ENCODE results near the gene CDT1.
"Not testable (repeated sequence)": the region's sequence is repeated elsewhere in the genome, so short reads cannot be mapped to it uniquely, and the experiment has no call there.

Gene CDT1

DNA sequence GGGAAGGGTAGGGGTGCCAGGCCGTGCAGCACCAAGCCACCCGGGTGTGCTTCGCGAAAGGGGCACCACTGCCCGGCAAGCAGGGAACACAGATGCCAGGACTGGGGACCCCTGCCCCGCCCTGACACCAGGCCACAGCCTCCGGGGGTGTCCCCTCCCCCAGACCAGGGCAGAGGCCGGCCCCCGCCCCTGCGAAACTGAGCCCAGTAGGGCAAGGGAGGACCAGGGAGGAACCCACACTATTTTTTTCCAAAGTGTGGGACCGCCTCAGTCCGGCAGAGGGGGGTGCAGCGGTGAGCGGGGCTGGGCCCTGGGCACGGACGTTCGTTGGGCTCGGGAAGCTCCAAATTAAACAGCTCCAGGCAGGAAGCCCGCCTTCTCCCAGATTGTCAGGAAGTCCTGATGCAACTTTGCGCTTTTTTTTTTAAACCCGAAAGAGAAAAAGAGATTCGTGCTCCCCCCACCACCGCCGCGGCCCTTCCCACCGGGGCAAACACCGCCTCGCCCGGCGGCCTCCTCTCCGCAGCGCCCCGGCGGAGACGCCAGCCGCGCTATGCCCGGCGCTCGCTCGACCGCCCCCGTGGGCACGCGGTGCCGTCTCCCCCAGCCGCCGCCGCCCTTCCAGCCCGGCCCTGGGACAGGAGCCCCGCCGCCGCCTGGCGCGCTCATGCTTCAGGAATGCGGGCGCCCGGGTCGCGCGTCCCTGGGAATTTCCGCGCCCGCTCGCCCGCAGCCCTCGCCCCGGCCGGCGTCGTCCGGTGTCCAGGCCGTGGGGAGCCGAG is 19.3 kb upstream of the CDT1 start:
- DNase-seq = peak; percentile 73

DNA sequence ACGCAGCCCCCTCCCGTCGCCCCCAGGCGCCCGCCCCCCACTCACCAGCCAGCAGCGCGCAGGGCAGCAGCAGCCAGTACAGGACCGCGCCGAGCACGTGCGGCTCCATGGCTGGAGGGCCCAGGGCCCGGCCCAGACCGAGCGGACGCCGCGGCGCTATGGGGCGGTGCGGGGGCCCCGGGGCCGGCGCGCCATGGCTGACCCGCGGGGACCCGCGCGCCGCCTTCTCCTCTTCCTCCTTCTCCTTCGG is 18.8 kb upstream of the CDT1 start:
- DNase-seq = no peak

- DNase-seq = peak; percentile 91
Observed at GRCh38 chr16:88785106-88785924, 18.3 kb upstream of the CDT1 start, which contains the start of gene PIEZO1. PIEZO1 (minus strand) TSS chr16:88785220; CDS start chr16:88784964, 256 bp downstream.

GRCh38 chr16:88787579-88788314 is 15.8 kb upstream of the CDT1 start:
- DNase-seq = no peak

- DNase-seq = not testable (repeated sequence)
Observed at GRCh38 chr16:88788749-88789148, 14.8 kb upstream of the CDT1 start.

DNA sequence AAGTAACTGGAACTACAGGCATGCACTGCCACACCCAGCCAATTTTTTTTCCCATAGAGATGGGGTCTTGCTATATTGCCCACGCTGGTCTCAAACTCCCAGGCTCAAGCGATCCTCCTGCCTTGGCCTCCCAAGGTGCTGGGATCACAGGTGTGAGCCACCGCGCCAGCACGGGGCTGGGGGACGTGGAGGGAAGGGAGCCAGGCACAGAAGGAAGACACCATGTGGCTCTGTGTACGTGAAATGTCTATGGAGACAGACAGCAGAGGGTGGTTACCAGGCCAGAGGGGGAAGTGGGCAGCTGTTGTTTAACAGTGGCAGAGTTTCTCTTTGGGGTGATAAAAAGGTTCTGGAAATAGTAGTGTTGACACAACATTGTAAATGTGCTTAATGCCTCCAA is 14.0 kb upstream of the CDT1 start:
- DNase-seq = no peak

DNA sequence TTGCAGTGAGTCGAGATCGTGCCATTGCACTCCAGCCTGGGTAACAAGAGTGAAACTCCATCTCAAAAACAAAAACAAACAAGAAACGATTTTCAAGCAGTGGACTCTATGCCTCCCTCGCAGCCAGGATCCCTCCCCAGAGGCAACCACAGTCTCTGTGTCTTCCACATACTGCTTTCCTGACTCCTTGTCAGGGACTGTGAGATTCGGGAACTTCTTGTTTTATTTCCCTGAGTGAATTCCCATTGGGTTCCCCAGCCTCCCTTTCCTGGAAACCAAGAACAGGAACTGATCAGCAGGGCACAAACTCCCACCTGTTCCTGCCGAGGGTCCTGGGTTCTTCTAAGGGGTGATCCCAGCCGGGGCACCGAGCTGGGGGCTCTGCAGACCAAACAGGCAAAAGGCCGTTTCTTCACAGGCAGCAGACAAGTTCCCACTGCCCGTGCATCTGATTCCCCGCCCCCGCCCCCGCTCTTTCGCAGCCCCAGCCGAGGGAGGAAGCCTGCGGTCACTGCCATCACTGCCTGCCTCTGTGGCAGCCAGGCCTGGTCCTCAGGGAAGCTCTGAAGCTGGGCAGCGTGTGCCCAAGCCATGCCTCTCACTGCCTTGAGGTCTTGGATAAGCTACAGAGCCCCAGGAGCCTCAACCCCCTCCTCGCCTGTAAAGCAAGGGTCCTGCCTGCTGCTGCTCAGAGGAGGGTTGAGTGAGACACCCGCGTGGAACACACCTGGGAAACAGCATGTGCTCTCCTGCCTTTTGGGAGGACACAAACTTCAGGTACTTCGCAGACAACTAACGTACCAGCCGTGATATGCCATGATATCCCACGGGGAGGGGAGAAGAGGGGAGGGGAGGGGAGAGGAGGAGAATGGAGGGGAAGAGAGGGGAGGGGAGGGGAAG is 13.0 kb upstream of the CDT1 start:
- peak; percentile 82 for DNase-seq

- no peak for DNase-seq
Observed at GRCh38 chr16:88792078-88792550, 11.5 kb upstream of the CDT1 start.

- no peak for DNase-seq
Observed at GRCh38 chr16:88792668-88793250, 10.8 kb upstream of the CDT1 start.

DNA sequence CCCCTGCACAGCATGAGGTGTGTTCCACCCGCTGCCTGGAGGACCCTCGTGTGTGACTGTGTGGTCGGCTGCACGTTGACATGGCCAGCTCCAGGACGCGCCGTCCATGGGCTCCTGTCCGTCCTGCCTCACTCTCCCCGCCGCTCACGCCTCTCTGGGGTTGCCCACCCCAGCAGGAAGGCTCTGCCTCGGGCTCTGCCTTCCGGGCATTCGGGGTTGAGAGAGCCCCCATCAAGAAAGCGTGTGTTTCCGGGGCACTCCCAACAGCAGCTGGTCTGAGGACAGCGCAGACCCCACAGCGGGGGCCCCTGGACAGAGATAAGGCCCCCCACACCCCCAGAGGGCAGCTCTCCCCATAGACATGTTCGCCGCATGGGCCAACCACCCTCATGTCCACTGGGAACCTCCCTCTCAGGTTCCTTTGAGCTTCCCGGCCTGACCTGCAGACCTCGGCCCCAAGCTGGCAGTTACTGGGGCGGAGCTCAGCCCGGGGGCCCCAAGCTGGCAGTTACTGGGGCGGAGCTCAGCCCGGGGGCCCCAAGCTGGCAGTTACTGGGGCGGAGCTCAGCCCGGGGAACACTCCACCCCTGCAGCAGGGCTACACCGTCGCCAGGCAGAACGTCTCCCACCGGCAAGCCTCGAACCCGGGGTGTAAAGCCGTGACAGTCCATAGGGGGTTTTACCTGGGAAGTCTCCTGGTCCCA is 10.2 kb upstream of the CDT1 start:
- DNase-seq = no peak

DNA sequence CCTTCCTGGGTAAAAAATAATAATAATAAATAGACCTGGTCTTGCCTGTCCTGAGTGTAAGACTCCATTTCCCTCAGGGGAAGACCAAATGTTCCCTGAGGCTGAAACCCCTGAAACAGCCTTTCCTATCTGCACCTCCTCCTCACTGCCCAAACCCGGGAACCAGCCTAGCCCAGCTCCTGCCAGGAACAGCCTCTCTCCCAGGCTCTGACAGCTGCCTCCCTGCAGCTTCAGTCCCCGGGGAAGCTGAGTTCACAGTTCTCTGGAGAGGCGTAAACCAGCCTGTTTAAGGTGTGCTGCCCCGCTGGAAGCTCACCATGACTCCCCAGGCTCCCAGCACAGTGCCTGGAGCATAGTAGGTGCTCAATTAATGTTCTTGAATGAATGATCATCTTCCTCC is 7.3 kb upstream of the CDT1 start:
- DNase-seq = no peak

GRCh38 chr16:88798073-88798472 is 5.5 kb upstream of the CDT1 start:
- no peak for DNase-seq

GRCh38 chr16:88798772-88799455 is 4.7 kb upstream of the CDT1 start:
- DNase-seq = no peak

- DNase-seq = no peak
Observed at GRCh38 chr16:88799569-88800276, 3.9 kb upstream of the CDT1 start.

DNA sequence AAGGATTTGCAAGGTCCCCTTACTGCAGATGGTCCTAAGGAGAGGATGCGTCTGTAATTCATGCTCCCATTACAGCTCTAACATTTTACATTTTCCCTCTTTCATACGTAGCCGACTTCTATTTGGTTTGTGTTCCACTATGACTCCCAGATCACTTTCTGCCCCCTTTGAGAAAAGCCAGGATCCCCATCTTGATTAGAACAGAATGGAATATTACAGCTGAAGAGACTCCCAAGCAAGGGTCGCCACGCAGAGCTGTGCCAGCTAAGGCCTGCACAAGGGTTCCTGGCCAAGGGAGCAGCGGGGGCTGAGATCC is 3.4 kb upstream of the CDT1 start:
- no peak for DNase-seq

- no peak for DNase-seq
Observed at GRCh38 chr16:88804173-88804551, 573 bp downstream of the CDT1 start.

DNA sequence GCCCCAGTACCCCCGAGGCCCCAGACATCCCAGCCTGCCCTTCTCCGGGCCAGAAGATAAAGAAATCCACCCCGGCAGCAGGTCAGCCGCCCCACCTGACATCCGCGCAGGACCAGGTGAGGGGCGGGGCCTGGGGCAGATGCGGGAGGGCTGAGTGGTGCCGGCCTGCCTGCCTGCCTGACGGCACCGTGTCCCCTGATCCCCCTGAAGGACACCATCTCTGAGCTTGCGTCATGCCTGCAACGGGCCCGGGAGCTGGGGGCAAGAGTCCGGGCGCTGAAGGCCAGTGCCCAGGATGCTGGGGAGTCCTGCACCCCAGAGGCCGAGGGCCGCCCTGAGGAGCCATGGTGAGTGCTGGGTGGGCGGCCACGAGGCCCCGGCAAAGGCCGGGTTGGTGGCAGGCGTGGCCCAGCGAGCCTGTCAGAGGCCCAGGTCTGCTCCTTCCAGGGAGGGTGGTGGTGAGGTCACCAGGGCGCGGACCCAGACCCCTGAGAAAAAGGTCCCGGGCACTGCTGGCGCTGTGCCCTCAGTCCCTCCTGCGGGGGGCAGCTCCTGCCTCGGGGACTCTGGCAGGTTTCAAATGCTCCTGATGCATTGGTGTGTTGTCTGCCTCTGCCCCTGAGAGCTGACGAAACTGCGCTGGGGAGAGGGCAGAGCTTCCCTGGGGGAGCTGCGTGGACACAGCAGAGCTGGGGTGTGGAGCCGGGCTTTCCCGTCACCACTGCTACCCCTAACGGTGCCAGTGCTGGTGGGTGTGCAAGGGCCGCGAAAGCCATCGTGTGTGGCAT is 1.2 kb downstream of the CDT1 start:
- no peak for DNase-seq

GRCh38 chr16:88805340-88805715 is 1.7 kb downstream of the CDT1 start:
- DNase-seq = no peak

- DNase-seq = no peak
Observed at GRCh38 chr16:88805887-88806393, 2.4 kb downstream of the CDT1 start.
